Endodermal cell (in vitro differentiated cells): ENCODE results near the gene MEIKIN. TPM values are rescaled to one million over a fixed set of nuclear protein-coding genes. Genes with fewer than 3 reads are reported as not detected.

Experiments used
- DNase-seq: peaks from one replicate; pipeline ENCODE4 v3.0.0-alpha.2; 2017
- H3K27ac ChIP-seq: 2 replicates; pipeline ENCODE4 v1.5.1; 2013; ENCODE audit warnings: mild to moderate bottlenecking, low read depth, low read length, moderate library complexity
- H3K27me3 ChIP-seq: 2 replicates; pipeline ENCODE4 v1.6.1; 2013; ENCODE audit warnings: mild to moderate bottlenecking, low read length, moderate library complexity; ENCODE audit not compliant: insufficient read depth, control insufficient read depth, poor library complexity, severe bottlenecking
- H3K36me3 ChIP-seq: 2 replicates; pipeline ENCODE4 v1.7.0; 2013; ENCODE audit warnings: mild to moderate bottlenecking, low read length, moderate library complexity; ENCODE audit not compliant: control insufficient read depth, insufficient read depth
- H3K4me1 ChIP-seq: one replicate; pipeline ENCODE4 v1.7.0; 2013; ENCODE audit warnings: low read length; ENCODE audit not compliant: control insufficient read depth, insufficient read depth
- H3K4me3 ChIP-seq: 2 replicates; pipeline ENCODE4 v1.5.1; 2013; ENCODE audit warnings: mild to moderate bottlenecking, low read length, moderate library complexity
- H3K9ac ChIP-seq: 2 replicates; pipeline ENCODE4 v1.6.1; 2013; ENCODE audit warnings: mild to moderate bottlenecking, low read length, moderate library complexity; ENCODE audit not compliant: poor library complexity, severe bottlenecking; ENCODE audit errors: extremely low read depth
- H3K9me3 ChIP-seq: 2 replicates; pipeline ENCODE4 v1.6.1; 2013; ENCODE audit warnings: mild to moderate bottlenecking, low read length, moderate library complexity; ENCODE audit not compliant: control insufficient read depth
- H3K27ac Mint-ChIP-seq: 2 replicates; pipeline ENCODE4 v1.8.0; 2020; ENCODE audit warnings: mixed read lengths
- H3K27me3 Mint-ChIP-seq: 2 replicates; pipeline ENCODE4 v1.8.0; 2021; ENCODE audit warnings: mild to moderate bottlenecking, mixed read lengths; ENCODE audit not compliant: insufficient read depth
- H3K36me3 Mint-ChIP-seq: 2 replicates; pipeline ENCODE4 v1.8.0; 2020; ENCODE audit warnings: low read depth, mixed read lengths
- H3K4me1 Mint-ChIP-seq: 2 replicates; pipeline ENCODE4 v1.8.0; 2020; ENCODE audit warnings: mixed read lengths
- H3K4me3 Mint-ChIP-seq: 2 replicates; pipeline ENCODE4 v1.8.0; 2020; ENCODE audit warnings: mild to moderate bottlenecking, moderate library complexity, mixed read lengths
- H3K9me3 Mint-ChIP-seq: 2 replicates; pipeline ENCODE4 v1.8.0; 2020; ENCODE audit warnings: mild to moderate bottlenecking, mixed read lengths
- whole genome bisulfite sequencing, 2 experiments: methylation state at CpG; one replicate each; pipeline versions ENCODE4 v1.1.5 to v1.1.7; 2013; ENCODE audit warnings: missing lambda C conversion rate in 2 of 2, mixed read lengths in 1 of 2; ENCODE audit not compliant: insufficient coverage in 1 of 2, insufficient read length in 1 of 2; 5-methylcytosine and 5-hydroxymethylcytosine counted together
- total RNA-seq, 2 donors: library from RNA; stranded (reverse); fragmentation: NEBNext Ultra II Directional in 1 of 2; extraction: Animal tissue kit (Norgen Biotek cat#: 25700) in 1 of 2; gene quantifications; 2 replicates in 1 of 2; 3 replicates in 1 of 2; pipeline ENCODE4 v1.2.1, GENCODE V29; 2021
- TF ChIP-seq, protein P1 (sequence below): fragments of 200-600 bp; sonication (generic); conservative IDR thresholded peaks from 2 replicates; pipeline ENCODE4 v1.5.0; 2021; ENCODE audit warnings: antibody characterized with exemption, mild to moderate bottlenecking

Gene MEIKIN
- total RNA-seq, 2 donors from 2014 or later, result not detected

DNA sequence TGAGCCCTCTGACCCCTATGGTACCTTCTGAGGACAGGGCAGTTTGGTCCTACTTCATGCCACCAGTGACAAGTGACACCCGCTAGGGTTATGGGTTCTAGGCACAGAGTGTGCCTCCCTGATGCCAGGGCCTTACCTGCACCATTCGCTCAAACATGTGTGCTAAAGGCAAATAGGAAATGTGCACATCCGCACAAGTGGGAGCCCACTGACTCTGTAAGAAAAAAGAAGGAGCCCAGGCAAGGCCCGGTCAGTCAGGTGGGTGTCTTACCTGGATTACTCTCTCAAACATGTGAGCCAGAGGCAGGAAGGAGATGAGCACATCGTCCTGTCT is 29.1 kb upstream of the MEIKIN start:
- Histone ChIP-seq H3K4me1 (no peaks in the 10 kb centered on the region), H3K27ac (no peak overlapping the region), H3K9me3 (no peaks in the 10 kb centered on the region), H3K36me3 (no peaks in the 10 kb centered on the region), H3K4me3 (no peak overlapping the region), H3K27me3 (no peaks in the 10 kb centered on the region), H3K9ac (no peak overlapping the region)
- TF ChIP-seq, protein P1, sequence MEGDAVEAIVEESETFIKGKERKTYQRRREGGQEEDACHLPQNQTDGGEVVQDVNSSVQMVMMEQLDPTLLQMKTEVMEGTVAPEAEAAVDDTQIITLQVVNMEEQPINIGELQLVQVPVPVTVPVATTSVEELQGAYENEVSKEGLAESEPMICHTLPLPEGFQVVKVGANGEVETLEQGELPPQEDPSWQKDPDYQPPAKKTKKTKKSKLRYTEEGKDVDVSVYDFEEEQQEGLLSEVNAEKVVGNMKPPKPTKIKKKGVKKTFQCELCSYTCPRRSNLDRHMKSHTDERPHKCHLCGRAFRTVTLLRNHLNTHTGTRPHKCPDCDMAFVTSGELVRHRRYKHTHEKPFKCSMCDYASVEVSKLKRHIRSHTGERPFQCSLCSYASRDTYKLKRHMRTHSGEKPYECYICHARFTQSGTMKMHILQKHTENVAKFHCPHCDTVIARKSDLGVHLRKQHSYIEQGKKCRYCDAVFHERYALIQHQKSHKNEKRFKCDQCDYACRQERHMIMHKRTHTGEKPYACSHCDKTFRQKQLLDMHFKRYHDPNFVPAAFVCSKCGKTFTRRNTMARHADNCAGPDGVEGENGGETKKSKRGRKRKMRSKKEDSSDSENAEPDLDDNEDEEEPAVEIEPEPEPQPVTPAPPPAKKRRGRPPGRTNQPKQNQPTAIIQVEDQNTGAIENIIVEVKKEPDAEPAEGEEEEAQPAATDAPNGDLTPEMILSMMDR, result no peak
- H3K36me3 Mint-ChIP-seq, result no peaks in the 10 kb centered on the region
- 80 to 83% methylated on average over 4 to 5 of the region's 5 CpGs for WGBS, 2 experiments
- H3K27me3 Mint-ChIP-seq, result no peaks in the 10 kb centered on the region
- no peak overlapping the region for H3K27ac Mint-ChIP-seq
- no peaks in the 10 kb centered on the region for H3K9me3 Mint-ChIP-seq
- no peak overlapping the region for H3K4me3 Mint-ChIP-seq
- no peak for DNase-seq
- peaks cover 6% of the 10 kb centered on the region for H3K4me1 Mint-ChIP-seq

DNA sequence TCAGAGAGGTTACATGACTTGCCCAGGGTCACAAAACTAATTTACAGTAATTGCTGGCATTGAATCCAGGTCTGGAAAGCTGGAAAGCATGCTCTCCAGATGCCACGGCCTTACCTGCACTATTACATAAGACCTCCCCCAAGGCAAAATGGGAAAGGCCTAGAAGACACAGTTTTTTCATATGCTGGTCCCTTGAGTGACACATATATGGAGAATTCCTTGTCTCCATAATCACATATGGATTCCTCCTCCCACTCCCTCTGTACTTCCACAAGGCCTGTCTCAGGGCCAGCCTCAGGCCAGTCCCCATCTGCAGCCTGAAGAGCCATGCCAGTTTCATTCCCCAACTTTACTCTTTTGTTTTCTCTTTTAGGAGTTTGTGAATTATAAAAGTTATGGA is 28.6 kb upstream of the MEIKIN start:
- no peak overlapping the region for H3K27ac Mint-ChIP-seq
- no peak for DNase-seq
- H3K27ac ChIP-seq, result no peak overlapping the region
- H3K9ac ChIP-seq, result no peak overlapping the region
- peaks cover 6% of the 10 kb centered on the region for H3K4me1 Mint-ChIP-seq
- no peaks in the 10 kb centered on the region for H3K27me3 ChIP-seq
- TF ChIP-seq, protein P1, result no peak
- H3K4me3 ChIP-seq, result no peak overlapping the region
- H3K9me3 Mint-ChIP-seq, result no peaks in the 10 kb centered on the region
- H3K4me3 Mint-ChIP-seq, result no peak overlapping the region
- no peaks in the 10 kb centered on the region for H3K27me3 Mint-ChIP-seq
- H3K9me3 ChIP-seq, result no peaks in the 10 kb centered on the region
- no peaks in the 10 kb centered on the region for H3K36me3 Mint-ChIP-seq
- WGBS, 2 experiments, result 88% methylated on average over 1 of the region's 1 CpG
- H3K36me3 ChIP-seq, result no peaks in the 10 kb centered on the region
- H3K4me1 ChIP-seq, result no peaks in the 10 kb centered on the region

DNA sequence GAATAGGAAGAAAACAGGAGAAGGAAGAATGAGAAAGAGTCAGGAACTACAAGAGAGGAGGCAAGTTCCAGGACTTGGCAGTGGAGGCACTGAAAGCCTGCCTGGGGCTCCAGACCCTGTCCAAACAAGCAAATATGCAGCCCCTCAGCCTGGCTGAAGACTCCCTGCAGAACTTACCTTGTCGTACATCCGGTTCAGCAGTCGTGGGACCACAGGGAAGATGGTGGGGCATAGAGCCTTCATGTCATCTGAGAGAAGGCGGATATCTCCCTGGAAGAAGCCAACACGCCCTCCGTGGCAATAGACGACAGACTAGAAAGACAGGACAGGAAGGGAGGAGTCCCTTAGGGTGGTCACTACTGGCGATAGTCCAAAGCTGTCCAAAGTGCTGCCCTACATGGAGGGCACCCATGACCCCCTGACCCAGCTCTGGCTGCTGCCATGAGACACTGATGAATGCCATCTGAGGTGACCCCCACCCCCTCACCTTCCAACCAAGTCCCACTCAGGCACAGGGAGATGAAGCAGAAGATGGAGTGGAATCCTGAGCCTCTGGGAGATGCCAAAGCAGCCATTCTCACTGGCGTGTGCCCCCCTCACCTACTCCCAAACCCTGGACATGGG is 27.7 kb upstream of the MEIKIN start:
- Mint-ChIP-seq H3K9me3 (no peaks in the 10 kb centered on the region), H3K4me1 (peaks cover 6% of the 10 kb centered on the region), H3K36me3 (no peaks in the 10 kb centered on the region), H3K27ac (no peak overlapping the region), H3K27me3 (no peaks in the 10 kb centered on the region), H3K4me3 (no peak overlapping the region)
- Histone ChIP-seq H3K36me3 (no peaks in the 10 kb centered on the region), H3K9me3 (no peaks in the 10 kb centered on the region), H3K9ac (no peak overlapping the region), H3K27me3 (no peaks in the 10 kb centered on the region), H3K4me1 (no peaks in the 10 kb centered on the region), H3K4me3 (no peak overlapping the region), H3K27ac (no peak overlapping the region)
- TF ChIP-seq, protein P1, result no peak
- WGBS, 2 experiments, result 93 to 94% methylated on average over 9 of the region's 9 CpGs
- no peak for DNase-seq
